ENCODE data around the gene FAM193A.
"Not testable (repeated sequence)": the region's sequence is repeated elsewhere in the genome, so short reads cannot be mapped to it uniquely, and the experiment has no call there.

Gene FAM193A

GRCh38 chr4:2755821-2756690 lies 219.6 kb downstream of the FAM193A start, which contains the start of gene TNIP2:
Gene TNIP2, minus strand, starts transcription at chr4:2756336. Its CDS starts 47 bp downstream, at chr4:2756289.
- peak within 1 kb of the TSS; percentile 79 for H3K4me3 ChIP-seq (ENCODE audit: low read depth, low read length)
- TF ChIP-seq CTCF (IDR thresholded peaks at IDR 0.05; ENCODE audit: borderline replicate concordance, insufficient read depth, low read depth, low read length): peak; percentile 26; the same call in 1 of the 2 replicates

GRCh38 chr4:2756691-2757350 lies 220.4 kb downstream of the FAM193A start:
- H3K4me3 ChIP-seq (ENCODE audit: low read depth, low read length): peak overlapping the region; percentile 36
- no peak for TF ChIP-seq CTCF (IDR thresholded peaks at IDR 0.05; ENCODE audit: borderline replicate concordance, insufficient read depth, low read depth, low read length)

- no peak for TF ChIP-seq CTCF (IDR thresholded peaks at IDR 0.05; ENCODE audit: borderline replicate concordance, insufficient read depth, low read depth, low read length)
- no peak overlapping the region for H3K4me3 ChIP-seq (ENCODE audit: low read depth, low read length)
Measured at GRCh38 chr4:2757426-2757825, 221.0 kb downstream of the FAM193A start.

GRCh38 chr4:2761035-2761923 lies 224.8 kb downstream of the FAM193A start:
- no peak overlapping the region for H3K4me3 ChIP-seq (ENCODE audit: low read depth, low read length)
- TF ChIP-seq CTCF (IDR thresholded peaks at IDR 0.05; ENCODE audit: borderline replicate concordance, insufficient read depth, low read depth, low read length): no peak

- no peak for TF ChIP-seq CTCF (IDR thresholded peaks at IDR 0.05; ENCODE audit: borderline replicate concordance, insufficient read depth, low read depth, low read length)
- no peak overlapping the region for H3K4me3 ChIP-seq (ENCODE audit: low read depth, low read length)
Measured at GRCh38 chr4:2762048-2762447, 225.6 kb downstream of the FAM193A start.

GRCh38 chr4:2762486-2763370 lies 226.3 kb downstream of the FAM193A start:
- H3K4me3 ChIP-seq (ENCODE audit: low read depth, low read length): not testable (repeated sequence)

All from GM12875 (cell line).